HL-60 (cell line): ENCODE results near the gene IMP4.
A peak's percentile ranks its signal among the peaks of the same experiment; 100 is the strongest.

Source experiments
- DNase-seq, 2 experiments: peaks; one replicate each; pipeline ENCODE4 v3.0.0-alpha.2; 2010 to 2020; ENCODE audit warnings: low read depth in 1 of 2, low spot score in 1 of 2
- H3K27ac ChIP-seq: fragments of 250-450 bp; sonication (Bioruptor Pico); replicated peaks from 2 replicates; pipeline ENCODE4 v1.5.1; 2020; ENCODE audit warnings: mild to moderate bottlenecking, moderate library complexity
- H3K27me3 ChIP-seq: fragments of 250-450 bp; sonication (Bioruptor Pico); 2 replicates; pipeline ENCODE4 v1.5.1; 2021; ENCODE audit warnings: mild to moderate bottlenecking, moderate library complexity; ENCODE audit not compliant: insufficient read depth, poor library complexity, severe bottlenecking
- H3K4me3 ChIP-seq: replicated peaks from 2 replicates; pipeline ENCODE4 v1.5.1; 2011; ENCODE audit warnings: mild to moderate bottlenecking, control low read depth, low read length; ENCODE audit not compliant: insufficient read depth
- GABPA ChIP-seq: IDR thresholded peaks from 2 replicates; pipeline ENCODE4 v1.6.1; 2012; ENCODE audit warnings: low read depth
- POLR2AphosphoS5 ChIP-seq: IDR thresholded peaks from 2 replicates; pipeline ENCODE4 v1.6.1; 2012; ENCODE audit warnings: low read depth
- SPI1 ChIP-seq: IDR thresholded peaks from 2 replicates; pipeline ENCODE4 v1.6.1; 2012; ENCODE audit warnings: low read depth, mild to moderate bottlenecking, borderline replicate concordance
- long read RNA-seq: library from polyadenylated mRNA; unstranded; transcript quantifications from one replicate; pipeline ENCODE4 v2.0.0, GENCODE V29; 2020
- TF ChIP-seq, protein P1 (sequence below): IDR thresholded peaks from one replicate; pipeline ENCODE4 v1.5.1; 2011; ENCODE audit warnings: low read length, control low read depth, inconsistent platforms; ENCODE audit not compliant: insufficient read depth
- TF ChIP-seq, protein P2 (sequence below): IDR thresholded peaks from 2 replicates; pipeline ENCODE4 v1.6.1; 2012; ENCODE audit warnings: low read depth; ENCODE audit not compliant: insufficient replicate concordance

IMP4 gene, protein sequence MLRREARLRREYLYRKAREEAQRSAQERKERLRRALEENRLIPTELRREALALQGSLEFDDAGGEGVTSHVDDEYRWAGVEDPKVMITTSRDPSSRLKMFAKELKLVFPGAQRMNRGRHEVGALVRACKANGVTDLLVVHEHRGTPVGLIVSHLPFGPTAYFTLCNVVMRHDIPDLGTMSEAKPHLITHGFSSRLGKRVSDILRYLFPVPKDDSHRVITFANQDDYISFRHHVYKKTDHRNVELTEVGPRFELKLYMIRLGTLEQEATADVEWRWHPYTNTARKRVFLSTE
- long read RNA-seq, transcript IMP4-208 (8 exons, 2,379 nt) = minor isoform, 62 of 792 reads
- long read RNA-seq, transcript IMP4-211 (8 exons, 939 nt) = minor isoform, 9 of 792 reads
- long read RNA-seq, transcript IMP4-201 (9 exons, 1,740 nt) = major isoform, 483 of 792 reads
- long read RNA-seq, transcript IMP4-202 (9 exons, 822 nt) = minor isoform, 176 of 792 reads
- long read RNA-seq, partial matches to known transcripts = 7 of 792 reads
- long read RNA-seq, other reads (novel, unspliced or antisense) = 47 of 792 reads

DNA sequence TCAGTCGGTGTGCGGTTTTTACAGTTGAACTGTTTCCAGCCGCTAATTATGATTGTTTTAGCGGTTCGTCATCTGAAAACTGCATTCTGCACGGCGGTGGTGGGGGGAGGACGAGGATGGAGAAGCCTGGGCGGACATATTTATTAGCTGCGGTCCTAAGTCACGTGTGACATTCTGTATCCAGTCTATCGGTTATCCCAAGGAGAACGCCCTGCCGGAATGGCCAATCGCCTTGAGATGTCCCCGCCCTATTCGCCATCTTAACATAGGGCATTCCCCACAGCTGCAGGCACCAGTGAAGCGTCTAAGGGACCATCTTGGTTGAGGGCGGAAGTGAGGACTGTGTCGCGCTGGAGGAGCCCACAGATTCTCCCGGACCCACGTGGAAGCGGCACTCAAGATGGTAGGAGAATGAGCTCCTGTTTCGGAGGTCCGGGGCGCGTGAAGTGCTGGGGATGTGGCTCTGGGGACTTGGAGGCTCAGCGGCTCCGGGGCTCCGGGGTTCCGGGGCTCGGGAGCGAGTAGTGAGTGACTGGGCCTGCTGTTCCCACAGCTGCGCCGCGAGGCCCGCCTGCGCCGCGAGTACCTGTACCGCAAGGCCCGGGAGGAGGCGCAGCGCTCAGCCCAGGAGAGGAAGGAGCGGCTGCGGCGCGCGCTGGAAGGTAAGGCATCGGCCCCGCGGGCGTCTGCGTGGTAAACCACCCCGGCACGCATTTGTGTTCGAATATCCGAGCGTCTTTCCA, at the start of gene IMP4:
IMP4 (plus strand) TSS at position 365 of the 743 bp plus-strand sequence; CDS start at position 401, 36 bp downstream.
- Histone ChIP-seq H3K27ac (peak within 1 kb of the TSS; percentile 87), H3K4me3 (peak within 1 kb of the TSS; percentile 95), H3K27me3 (no peaks in the 10 kb centered on the region)
- TF ChIP-seq GABPA (peak; percentile 68; the same call in 1 of the 2 replicates), POLR2AphosphoS5 (peak; percentile 81)
- TF ChIP-seq, protein P1, sequence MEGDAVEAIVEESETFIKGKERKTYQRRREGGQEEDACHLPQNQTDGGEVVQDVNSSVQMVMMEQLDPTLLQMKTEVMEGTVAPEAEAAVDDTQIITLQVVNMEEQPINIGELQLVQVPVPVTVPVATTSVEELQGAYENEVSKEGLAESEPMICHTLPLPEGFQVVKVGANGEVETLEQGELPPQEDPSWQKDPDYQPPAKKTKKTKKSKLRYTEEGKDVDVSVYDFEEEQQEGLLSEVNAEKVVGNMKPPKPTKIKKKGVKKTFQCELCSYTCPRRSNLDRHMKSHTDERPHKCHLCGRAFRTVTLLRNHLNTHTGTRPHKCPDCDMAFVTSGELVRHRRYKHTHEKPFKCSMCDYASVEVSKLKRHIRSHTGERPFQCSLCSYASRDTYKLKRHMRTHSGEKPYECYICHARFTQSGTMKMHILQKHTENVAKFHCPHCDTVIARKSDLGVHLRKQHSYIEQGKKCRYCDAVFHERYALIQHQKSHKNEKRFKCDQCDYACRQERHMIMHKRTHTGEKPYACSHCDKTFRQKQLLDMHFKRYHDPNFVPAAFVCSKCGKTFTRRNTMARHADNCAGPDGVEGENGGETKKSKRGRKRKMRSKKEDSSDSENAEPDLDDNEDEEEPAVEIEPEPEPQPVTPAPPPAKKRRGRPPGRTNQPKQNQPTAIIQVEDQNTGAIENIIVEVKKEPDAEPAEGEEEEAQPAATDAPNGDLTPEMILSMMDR = no peak
- TF ChIP-seq, protein P2, sequence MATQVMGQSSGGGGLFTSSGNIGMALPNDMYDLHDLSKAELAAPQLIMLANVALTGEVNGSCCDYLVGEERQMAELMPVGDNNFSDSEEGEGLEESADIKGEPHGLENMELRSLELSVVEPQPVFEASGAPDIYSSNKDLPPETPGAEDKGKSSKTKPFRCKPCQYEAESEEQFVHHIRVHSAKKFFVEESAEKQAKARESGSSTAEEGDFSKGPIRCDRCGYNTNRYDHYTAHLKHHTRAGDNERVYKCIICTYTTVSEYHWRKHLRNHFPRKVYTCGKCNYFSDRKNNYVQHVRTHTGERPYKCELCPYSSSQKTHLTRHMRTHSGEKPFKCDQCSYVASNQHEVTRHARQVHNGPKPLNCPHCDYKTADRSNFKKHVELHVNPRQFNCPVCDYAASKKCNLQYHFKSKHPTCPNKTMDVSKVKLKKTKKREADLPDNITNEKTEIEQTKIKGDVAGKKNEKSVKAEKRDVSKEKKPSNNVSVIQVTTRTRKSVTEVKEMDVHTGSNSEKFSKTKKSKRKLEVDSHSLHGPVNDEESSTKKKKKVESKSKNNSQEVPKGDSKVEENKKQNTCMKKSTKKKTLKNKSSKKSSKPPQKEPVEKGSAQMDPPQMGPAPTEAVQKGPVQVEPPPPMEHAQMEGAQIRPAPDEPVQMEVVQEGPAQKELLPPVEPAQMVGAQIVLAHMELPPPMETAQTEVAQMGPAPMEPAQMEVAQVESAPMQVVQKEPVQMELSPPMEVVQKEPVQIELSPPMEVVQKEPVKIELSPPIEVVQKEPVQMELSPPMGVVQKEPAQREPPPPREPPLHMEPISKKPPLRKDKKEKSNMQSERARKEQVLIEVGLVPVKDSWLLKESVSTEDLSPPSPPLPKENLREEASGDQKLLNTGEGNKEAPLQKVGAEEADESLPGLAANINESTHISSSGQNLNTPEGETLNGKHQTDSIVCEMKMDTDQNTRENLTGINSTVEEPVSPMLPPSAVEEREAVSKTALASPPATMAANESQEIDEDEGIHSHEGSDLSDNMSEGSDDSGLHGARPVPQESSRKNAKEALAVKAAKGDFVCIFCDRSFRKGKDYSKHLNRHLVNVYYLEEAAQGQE = peak; percentile 39
- peak; percentile 99 for DNase-seq

DNA sequence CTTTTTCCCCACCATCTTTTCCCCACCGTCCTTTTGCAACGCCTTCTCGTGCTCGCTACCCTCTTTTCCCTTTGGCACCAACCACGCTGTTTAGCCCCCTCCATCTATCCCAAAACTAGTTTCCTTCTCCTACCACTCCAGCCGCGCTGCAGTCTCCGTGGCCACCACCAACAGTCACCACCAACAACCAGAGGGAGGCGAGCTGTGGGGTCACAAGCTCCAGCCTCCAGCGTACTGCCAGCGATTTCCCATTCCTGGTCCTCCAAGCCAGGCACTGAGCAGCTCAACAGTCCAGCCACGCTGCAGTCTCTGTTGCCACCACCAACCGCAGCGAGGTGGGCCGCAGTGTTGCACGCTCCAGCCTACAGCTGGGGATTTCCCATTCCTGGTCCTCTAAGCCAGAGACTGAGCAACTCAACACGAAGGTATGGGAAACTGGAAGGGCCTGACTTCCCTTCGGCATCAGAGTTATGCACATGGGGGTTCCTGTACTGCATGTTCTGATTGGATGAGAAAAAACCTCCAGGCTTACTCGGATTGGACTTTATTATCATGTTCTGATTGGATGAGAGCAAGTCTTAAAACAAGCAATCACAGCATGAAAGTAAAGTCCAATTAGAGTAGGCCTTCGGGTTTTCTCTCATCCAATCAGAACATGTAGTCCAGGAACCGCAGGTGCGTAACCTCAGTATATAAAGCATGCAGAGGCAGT, 42.3 kb upstream of the IMP4 start:
- Histone ChIP-seq H3K27me3 (peaks cover 9% of the 10 kb centered on the region), H3K4me3 (no peak overlapping the region), H3K27ac (no peak overlapping the region)
- no peak for DNase-seq
- TF ChIP-seq, protein P1 = no peak
- TF ChIP-seq, protein P2 = no peak
- TF ChIP-seq GABPA (no peak), SPI1 (no peak), POLR2AphosphoS5 (no peak)

DNA sequence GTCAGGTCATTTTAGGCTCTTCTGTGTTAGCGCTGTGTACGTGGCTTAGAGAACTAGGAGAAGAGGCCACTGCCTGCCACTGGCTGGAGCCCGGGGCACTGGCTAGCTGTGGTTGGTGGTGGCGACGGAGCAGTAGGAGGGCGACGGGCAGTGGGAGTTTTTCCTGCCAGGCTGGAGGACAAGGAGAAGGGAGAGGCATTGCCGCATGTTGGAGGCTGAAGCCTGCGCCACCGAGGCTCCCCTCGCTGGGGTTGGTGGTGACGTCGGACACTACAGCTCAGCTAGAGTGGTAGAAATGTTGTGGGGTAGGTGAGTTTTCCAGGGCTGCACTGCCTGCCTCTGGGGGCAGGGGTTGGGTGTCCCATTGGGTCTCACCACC, 41.7 kb upstream of the IMP4 start:
- DNase-seq = no peak
- no peak overlapping the region for H3K4me3 ChIP-seq
- TF ChIP-seq, protein P1 = no peak
- no peak for TF ChIP-seq GABPA
- TF ChIP-seq SPI1 = no peak
- TF ChIP-seq, protein P2 = no peak
- no peak for TF ChIP-seq POLR2AphosphoS5

More for the DNA sequence above, 41.7 kb upstream of the IMP4 start:
- H3K27ac ChIP-seq = no peak overlapping the region
- peaks cover 8% of the 10 kb centered on the region for H3K27me3 ChIP-seq
